PC-9 (cell line): ENCODE results near the gene ADARB2.

Experiments
- CTCF ChIP-seq: fragments of 200-600 bp; sonication (generic); conservative IDR thresholded peaks from 2 replicates; pipeline ENCODE4 v1.6.1; 2017; ENCODE audit warnings: mixed run types, antibody characterized with exemption, mild to moderate bottlenecking, moderate library complexity
- EZH2 ChIP-seq: fragments of 200-600 bp; sonication (generic); IDR thresholded peaks from 2 replicates; pipeline ENCODE4 v1.8.0; 2017; ENCODE audit warnings: antibody characterized with exemption, low read depth

GRCh38 chr10:1524540-1524939 lies 212.8 kb downstream of the ADARB2 start:
- no peak for TF ChIP-seq CTCF
- TF ChIP-seq EZH2, result no peak
